Epithelial cell of proximal tubule (primary cell): ENCODE measurements around the gene PRR35. TPM values are rescaled to one million over a fixed set of nuclear protein-coding genes. Genes with fewer than 3 reads are reported as not detected.

Experiments used
- DNase-seq: peaks from one replicate; pipeline ENCODE4 v3.0.0-alpha.2; 2011; ENCODE audit warnings: low read depth
- H3K4me3 ChIP-seq: 2 replicates; pipeline ENCODE4 v1.5.1; 2011; ENCODE audit warnings: low read depth, mild to moderate bottlenecking, low read length
- total RNA-seq: library from RNA; depleted of rRNA; stranded (reverse); fragments of >200 nt; gene quantifications from 2 replicates; pipeline ENCODE4 v1.2.3, GENCODE V29; 2015
- TF ChIP-seq, protein P1 (sequence below): conservative IDR thresholded peaks from 2 replicates; pipeline ENCODE4 v1.5.1; 2012; ENCODE audit warnings: low read depth, mild to moderate bottlenecking, low read length

Gene PRR35
- total RNA-seq, 1 donor from 2014 or later, result not detected

DNA sequence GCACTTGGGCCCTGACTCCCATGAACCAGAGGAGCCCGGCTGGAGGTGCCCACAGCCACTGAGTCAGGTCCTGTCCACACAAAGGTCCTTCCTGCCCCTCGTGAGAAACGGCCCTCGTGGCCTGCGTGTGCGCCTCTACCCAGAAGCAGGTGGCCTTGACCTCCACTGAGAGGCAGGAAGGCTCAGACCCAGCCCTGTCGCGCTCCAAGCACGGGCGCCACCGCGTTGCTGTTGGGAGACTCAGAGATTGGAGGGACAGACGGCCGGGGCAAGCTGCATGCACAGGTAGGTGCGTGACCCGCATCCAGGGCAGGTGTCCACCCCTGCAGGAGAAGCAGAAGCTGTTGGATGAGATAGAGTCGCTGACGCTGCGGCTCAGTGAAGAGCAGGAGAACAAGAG lies 40.8 kb upstream of the PRR35 start:
- DNase-seq, result no peak
- H3K4me3 ChIP-seq, result no peak overlapping the region
- TF ChIP-seq, protein P1, sequence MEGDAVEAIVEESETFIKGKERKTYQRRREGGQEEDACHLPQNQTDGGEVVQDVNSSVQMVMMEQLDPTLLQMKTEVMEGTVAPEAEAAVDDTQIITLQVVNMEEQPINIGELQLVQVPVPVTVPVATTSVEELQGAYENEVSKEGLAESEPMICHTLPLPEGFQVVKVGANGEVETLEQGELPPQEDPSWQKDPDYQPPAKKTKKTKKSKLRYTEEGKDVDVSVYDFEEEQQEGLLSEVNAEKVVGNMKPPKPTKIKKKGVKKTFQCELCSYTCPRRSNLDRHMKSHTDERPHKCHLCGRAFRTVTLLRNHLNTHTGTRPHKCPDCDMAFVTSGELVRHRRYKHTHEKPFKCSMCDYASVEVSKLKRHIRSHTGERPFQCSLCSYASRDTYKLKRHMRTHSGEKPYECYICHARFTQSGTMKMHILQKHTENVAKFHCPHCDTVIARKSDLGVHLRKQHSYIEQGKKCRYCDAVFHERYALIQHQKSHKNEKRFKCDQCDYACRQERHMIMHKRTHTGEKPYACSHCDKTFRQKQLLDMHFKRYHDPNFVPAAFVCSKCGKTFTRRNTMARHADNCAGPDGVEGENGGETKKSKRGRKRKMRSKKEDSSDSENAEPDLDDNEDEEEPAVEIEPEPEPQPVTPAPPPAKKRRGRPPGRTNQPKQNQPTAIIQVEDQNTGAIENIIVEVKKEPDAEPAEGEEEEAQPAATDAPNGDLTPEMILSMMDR, result no peak

DNA sequence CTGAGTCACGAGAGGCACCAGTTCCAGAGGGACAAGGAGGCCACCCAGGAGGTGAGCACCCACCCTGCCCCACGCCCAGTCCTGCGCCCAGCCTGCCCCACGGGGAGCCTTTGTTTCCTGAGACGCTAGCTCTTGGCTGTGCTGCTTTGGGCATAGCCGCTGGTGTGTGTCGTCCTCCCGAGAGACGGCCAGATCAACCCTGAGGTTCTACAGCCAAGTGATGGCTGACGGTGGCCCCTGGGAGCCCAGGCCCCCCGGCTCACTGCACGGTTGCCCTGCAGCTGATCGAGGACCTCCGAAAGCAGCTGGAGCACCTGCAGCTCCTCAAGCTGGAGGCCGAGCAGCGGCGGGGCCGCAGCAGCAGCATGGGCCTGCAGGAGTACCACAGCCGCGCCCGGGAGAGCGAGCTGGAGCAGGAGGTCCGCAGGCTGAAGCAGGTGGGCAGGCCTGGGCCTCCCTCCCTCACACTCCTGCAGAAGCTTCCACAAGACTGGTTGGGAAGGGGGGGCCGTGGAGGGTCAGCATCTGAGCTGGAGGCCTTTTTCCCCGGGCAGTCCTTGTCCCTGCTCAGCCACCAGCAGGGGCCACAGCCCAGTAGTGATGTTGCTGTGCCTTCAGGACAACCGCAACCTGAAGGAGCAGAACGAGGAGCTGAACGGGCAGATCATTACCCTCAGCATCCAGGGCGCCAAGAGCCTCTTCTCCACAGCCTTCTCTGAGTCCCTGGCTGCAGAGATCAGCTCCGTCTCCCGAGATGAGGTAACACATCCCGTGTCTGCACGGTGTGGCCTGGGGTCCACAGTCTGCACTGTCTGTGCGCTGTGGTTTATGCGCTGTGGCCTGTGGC lies 40.1 kb upstream of the PRR35 start:
- H3K4me3 ChIP-seq, result no peak overlapping the region
- TF ChIP-seq, protein P1, result no peak
- no peak for DNase-seq

DNA sequence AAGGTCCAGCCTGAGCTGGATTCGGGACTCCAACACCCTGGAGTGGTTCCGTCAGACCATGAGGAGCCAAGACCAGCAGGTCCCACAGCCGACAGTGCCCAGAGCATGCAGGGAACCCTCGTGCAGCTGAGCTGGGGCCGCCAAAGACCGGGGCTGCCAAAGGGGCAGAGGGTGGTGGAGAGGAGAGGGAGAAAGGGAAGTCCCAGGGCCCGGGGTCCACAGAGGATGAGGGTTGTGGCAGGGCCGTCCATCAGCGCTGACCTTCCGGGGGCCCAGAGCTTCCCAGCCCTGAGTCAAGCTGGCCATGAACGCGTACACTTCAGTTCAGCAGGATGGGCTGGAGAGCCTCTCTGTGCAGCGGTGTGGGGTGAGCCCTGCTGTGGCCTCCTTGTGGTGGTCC lies 39.3 kb upstream of the PRR35 start:
- no peak for DNase-seq
- no peak overlapping the region for H3K4me3 ChIP-seq
- TF ChIP-seq, protein P1, result no peak

DNA sequence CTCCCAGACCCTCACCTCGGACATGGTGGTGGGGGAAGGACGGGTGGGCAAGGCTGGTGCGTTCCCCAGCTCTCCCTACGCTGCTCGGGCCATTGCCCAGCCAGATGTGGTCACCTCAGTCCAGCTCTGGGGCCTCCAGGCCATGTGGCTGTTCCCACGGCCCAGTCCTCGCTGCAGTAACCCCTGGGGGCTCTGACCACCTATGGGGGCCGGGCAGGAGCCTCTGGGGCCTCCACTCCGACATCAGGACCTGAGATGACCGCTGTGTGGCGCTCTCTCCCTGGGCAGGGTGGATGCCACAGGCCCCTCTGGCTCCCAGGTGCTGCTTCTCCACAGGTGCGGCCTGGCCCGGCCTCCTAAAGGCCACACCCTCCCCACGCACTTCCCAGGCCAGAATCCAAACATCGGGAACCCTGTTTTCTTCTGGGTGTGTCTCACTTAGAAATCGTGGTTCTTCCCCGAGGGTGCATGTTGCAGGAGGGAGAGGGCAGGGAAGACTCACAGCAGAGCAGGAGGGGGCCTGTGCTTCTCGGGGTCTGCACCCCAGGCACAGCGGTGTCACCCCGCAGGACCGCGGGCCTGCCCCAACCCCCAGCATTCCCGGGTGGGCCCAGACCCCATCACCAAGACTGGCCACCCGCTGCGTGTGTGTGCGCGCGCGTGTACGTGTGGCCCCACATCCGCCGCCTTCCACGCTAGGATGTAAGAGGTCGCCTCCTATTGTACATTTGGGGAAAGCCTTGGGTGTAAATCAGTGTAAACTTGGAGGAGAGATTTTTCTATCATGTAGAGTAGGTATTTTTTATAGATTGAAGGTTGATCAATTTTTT lies 38.6 kb upstream of the PRR35 start:
- TF ChIP-seq, protein P1, result no peak
- DNase-seq, result no peak
- no peak overlapping the region for H3K4me3 ChIP-seq

DNA sequence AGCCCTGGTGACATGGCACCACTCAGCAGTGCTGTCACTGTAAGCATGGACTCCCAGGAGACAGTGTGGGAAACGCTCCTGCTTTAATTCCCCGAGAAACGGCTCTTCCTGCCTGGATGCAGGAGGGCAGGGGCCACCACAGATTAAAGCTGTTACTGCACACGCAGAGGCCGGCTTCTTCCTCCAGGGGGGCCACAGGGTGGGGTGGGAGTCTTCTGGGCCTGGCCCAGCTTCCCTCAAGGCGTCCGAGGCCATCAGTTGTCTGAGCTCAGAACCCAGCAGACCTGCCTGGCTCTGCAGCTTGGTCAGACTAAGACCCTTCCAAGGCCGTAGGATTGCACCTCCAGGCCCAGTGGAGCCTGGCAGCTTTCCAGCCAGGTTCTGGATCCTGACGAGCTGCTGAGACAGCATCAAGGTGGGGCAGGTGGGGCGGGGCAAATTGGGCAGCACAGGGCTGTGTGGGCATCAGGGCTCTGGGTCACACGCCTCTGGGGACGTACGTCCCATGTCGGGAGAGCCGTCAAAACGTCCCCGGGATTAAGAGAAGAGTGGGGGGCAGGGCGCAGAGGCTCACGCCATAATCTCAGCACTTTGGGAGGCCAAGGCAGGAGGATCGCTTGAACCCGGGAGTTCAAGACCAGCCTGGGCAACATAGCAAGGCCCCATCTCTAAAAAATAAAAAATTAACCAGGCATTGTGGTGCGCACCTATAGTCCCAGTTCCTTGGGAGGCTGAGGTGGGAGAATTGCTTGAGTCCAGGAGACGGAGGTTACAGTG lies 37.7 kb upstream of the PRR35 start:
- no peak overlapping the region for H3K4me3 ChIP-seq
- TF ChIP-seq, protein P1, result no peak
- DNase-seq, result no peak

DNA sequence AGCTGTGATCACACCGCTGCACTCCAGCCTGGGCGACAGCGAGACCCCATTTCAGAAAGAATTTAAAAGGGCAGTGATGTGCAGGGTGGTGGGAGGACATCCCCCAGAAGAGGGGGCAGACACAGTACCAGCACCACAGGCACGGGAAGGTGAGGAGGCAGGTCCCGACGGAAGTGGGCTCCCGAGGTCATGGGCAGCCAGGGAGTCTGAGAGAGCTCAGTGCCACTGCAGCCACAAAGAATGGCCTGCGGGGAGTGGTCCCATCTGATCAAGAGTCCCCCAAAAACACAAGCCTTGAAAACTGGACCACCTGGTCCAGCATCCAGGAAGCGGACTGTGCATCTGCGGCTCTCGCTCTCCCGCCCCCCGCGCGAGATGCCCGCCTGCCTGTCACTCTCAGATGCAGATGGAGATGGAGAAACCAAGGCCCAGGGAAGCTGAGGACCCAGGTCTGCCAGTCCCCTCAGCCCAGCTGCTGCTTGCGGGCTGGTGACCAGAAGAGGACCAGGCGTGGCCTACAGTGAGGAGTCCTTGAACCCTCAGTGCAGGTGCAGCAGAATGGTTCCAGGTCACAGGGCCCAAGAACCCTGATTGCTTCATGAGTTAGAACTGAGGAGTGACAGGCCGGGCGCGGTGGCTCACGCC lies 37.0 kb upstream of the PRR35 start:
- DNase-seq, result no peak
- TF ChIP-seq, protein P1, result no peak
- no peak overlapping the region for H3K4me3 ChIP-seq
